A549 (cell line): Measurements from ENCODE around the gene NUAK1. TPM values are rescaled to one million over a fixed set of nuclear protein-coding genes. Genes with fewer than 3 reads are reported as not detected.

Source experiments
- ATAC-seq, 2 experiments: fragments of 200-7000 bp in 1 of 2; fragments of >200 bp in 1 of 2; cut with Nextera tagmentation in 1 of 2; cut with Tn5 transposase in 1 of 2; 3 replicates each; pipeline versions ENCODE4 v1.8.0 to v1.9.1; 2018 to 2020; ENCODE audit warnings: mild to moderate bottlenecking in 1 of 2, moderate library complexity in 1 of 2
- CTCF ChIA-PET: fragments of 300-600 bp; sonication (Branson Sonifier 250); formaldehyde crosslinking; extraction: SDS; loops from one replicate; lab custom pipeline; 2021; ENCODE audit warnings: antibody characterized with exemption, inconsistent platforms; lab: Yijun Ruan, JAX
- POLR2A ChIA-PET: fragments of 350-600 bp; formaldehyde crosslinking; extraction: SDS; loops from one replicate; lab custom pipeline; 2021; ENCODE audit warnings: antibody characterized with exemption, inconsistent platforms; lab: Yijun Ruan, JAX
- DNase-seq, 2 experiments: peaks; one replicate each; pipeline versions ENCODE4 v3.0.0 to v3.0.0-alpha.2; 2011 to 2016; ENCODE audit warnings: low read depth in 1 of 2, low spot score in 1 of 2
- FAIRE-seq: peaks from 2 replicates; lab custom pipeline; 2011; peaks lifted over from hg19 to GRCh38; lab: Jason Lieb, UNC
- H3K27ac ChIP-seq, 2 experiments: fragments of >200 bp; sonication (Bioruptor Twin); formaldehyde crosslinking; 3 replicates each; pipeline ENCODE4 v1.5.1; 2016 to 2017
- H3K4me1 ChIP-seq: fragments of >200 bp; sonication (Bioruptor Twin); formaldehyde crosslinking; 3 replicates; pipeline ENCODE4 v1.6.1; 2016
- H3K4me2 ChIP-seq: fragments of >200 bp; sonication (Bioruptor Twin); formaldehyde crosslinking; 3 replicates; pipeline ENCODE4 v1.6.1; 2016
- H3K4me3 ChIP-seq: fragments of >200 bp; sonication (Bioruptor Twin); formaldehyde crosslinking; 3 replicates; pipeline ENCODE4 v1.5.1; 2016
- H3K9me3 ChIP-seq: fragments of >200 bp; sonication (Bioruptor Twin); formaldehyde crosslinking; 3 replicates; pipeline ENCODE4 v1.6.1; 2016
- ATOH8 ChIP-seq: fragments of 250-450 bp; sonication (Bioruptor Pico); IDR thresholded peaks from 2 replicates; pipeline ENCODE4 v1.5.0; 2020; ENCODE audit warnings: low read depth, mild to moderate bottlenecking, moderate library complexity
- CBX8 ChIP-seq: fragments of 200-600 bp; sonication (generic); IDR thresholded peaks from 2 replicates; pipeline ENCODE4 v1.6.1; 2016
- CTCF ChIP-seq: fragments of >200 bp; sonication (Bioruptor Twin); formaldehyde crosslinking; IDR thresholded peaks from 3 replicates; pipeline ENCODE4 v1.5.1; 2016
- ELK1 ChIP-seq: fragments of 150-350 bp; IDR thresholded peaks from 2 replicates; pipeline ENCODE4 v1.6.1; 2014; ENCODE audit warnings: low read depth, mild to moderate bottlenecking, low read length
- EP300 ChIP-seq, 2 experiments: fragments of >200 bp; sonication (Bioruptor Twin); formaldehyde crosslinking; IDR thresholded peaks; 2 replicates in 1 of 2; 3 replicates in 1 of 2; pipeline ENCODE4 v1.6.1; 2016 to 2017
- JUNB ChIP-seq: fragments of >200 bp; sonication (Bioruptor Twin); formaldehyde crosslinking; IDR thresholded peaks from 2 replicates; pipeline ENCODE4 v1.6.1; 2016
- MAFK ChIP-seq: fragments of 450-650 bp; IDR thresholded peaks from 2 replicates; pipeline ENCODE4 v1.6.1; 2014; ENCODE audit not compliant: partially characterized antibody
- MAZ ChIP-seq: fragments of 150-350 bp; IDR thresholded peaks from 2 replicates; pipeline ENCODE4 v1.6.1; 2014; ENCODE audit warnings: antibody characterized with exemption, low read depth, low read length, borderline replicate concordance
- MYC ChIP-seq: IDR thresholded peaks from 2 replicates; pipeline ENCODE4 v1.6.1; 2012; ENCODE audit warnings: mild to moderate bottlenecking, inconsistent platforms, low read length, improper control_type of control experiment, borderline replicate concordance
- NFE2L2 ChIP-seq: fragments of 150-350 bp; conservative IDR thresholded peaks from 2 replicates; pipeline ENCODE4 v1.6.1; 2014; ENCODE audit warnings: low read length
- NPAS2 ChIP-seq: fragments of 250-450 bp; sonication (Bioruptor Pico); IDR thresholded peaks from 2 replicates; pipeline ENCODE4 v1.8.0; 2022; ENCODE audit warnings: mild to moderate bottlenecking, moderate library complexity, borderline replicate concordance
- PHF8 ChIP-seq: fragments of 200-600 bp; sonication (generic); IDR thresholded peaks from 2 replicates; pipeline ENCODE4 v1.6.1; 2016; ENCODE audit warnings: low read depth, mild to moderate bottlenecking, antibody characterized with exemption, moderate library complexity, borderline replicate concordance
- RAD21 ChIP-seq, 2 experiments: fragments of >200 bp in 1 of 2; sonication (Bioruptor Twin) in 1 of 2; formaldehyde crosslinking in 1 of 2; IDR thresholded peaks in 1 of 2; conservative IDR thresholded peaks in 1 of 2; 2 replicates in 1 of 2; 3 replicates in 1 of 2; pipeline ENCODE4 v1.6.1; 2012 to 2018; ENCODE audit warnings: inconsistent platforms in 1 of 2
- SMC3 ChIP-seq: fragments of >200 bp; sonication (Bioruptor Twin); formaldehyde crosslinking; IDR thresholded peaks from 3 replicates; pipeline ENCODE4 v1.6.1; 2018; ENCODE audit warnings: inconsistent platforms
- TFCP2L1 ChIP-seq: fragments of 250-450 bp; sonication (Bioruptor Pico); IDR thresholded peaks from 2 replicates; pipeline ENCODE4 v1.5.0; 2021; ENCODE audit warnings: mild to moderate bottlenecking
- ZFP36 ChIP-seq: fragments of 450-650 bp; IDR thresholded peaks from 2 replicates; pipeline ENCODE4 v1.6.1; 2014; ENCODE audit warnings: borderline replicate concordance; ENCODE audit not compliant: partially characterized antibody
- WGBS: methylation state at CpG from one replicate; pipeline ENCODE4 v1.1.6; 2017; ENCODE audit errors: missing lambda C conversion rate; 5-methylcytosine and 5-hydroxymethylcytosine counted together
- polyA plus RNA-seq, 4 experiments: library from polyadenylated mRNA; depleted of rRNA in 3 of 4; stranded (reverse); fragments of >200 nt; fragmentation: RNase III in 1 of 4; extraction: RNeasy Plus Mini Kit Qiagen cat#74134 plus additional on column Dnase treatment in 1 of 4; gene quantifications; 2 replicates in 3 of 4; 3 replicates in 1 of 4; pipeline ENCODE4 v1.2.3, GENCODE V29; 2011 to 2017

The NUAK1 gene
- polyA plus RNA-seq, 2 of the 4 experiments (the other 2 are of a cell fraction) = 20.8 to 22.3 TPM

- no peak for ATAC-seq
- Histone ChIP-seq H3K4me1 (no peaks in the 10 kb centered on the region), H3K27ac (no peak overlapping the region), H3K4me3 (no peak overlapping the region), H3K9me3 (peaks cover 18% of the 10 kb centered on the region), H3K4me2 (no peak overlapping the region)
- FAIRE-seq = no peak
- WGBS = 85% methylated on average over 12 of the region's 12 CpGs
- TF ChIP-seq MYC = no peak
- TF ChIP-seq JUNB = no peak
- TF ChIP-seq ATOH8 = no peak
- no peak for TF ChIP-seq NPAS2 (CRISPR knock-in tag)
- TF ChIP-seq CTCF = no peak
- no peak for TF ChIP-seq MAFK
- no peak for TF ChIP-seq NFE2L2
- no peak for TF ChIP-seq ELK1
- POLR2A ChIA-PET = no interaction called here
- DNase-seq = no peak
- CTCF ChIA-PET = interaction anchor here (0.8 to 1.9 kb wide), 5 partner anchors 12 to 595 kb away, joined by 3 to 4 read pairs (median 3); no protein-coding TSS in a partner anchor
Measured at GRCh38 chr12:106015646-106016045, 123.1 kb downstream of the NUAK1 start.

- no peak for DNase-seq
- ChIA-PET POLR2A (no interaction called here), CTCF (no interaction called here)
- TF ChIP-seq SMC3 = no peak
- TF ChIP-seq CBX8 = no peak
- no peak for TF ChIP-seq MAZ
- TF ChIP-seq TFCP2L1 (CRISPR knock-in tag) = no peak
- TF ChIP-seq RAD21 (conservative IDR thresholded peaks at IDR 0.05 in 1 of 2, IDR thresholded peaks at IDR 0.05 in 1 of 2) = no peak
- no peak for TF ChIP-seq EP300 (IDR thresholded peaks at IDR 0.05)
- no peak for TF ChIP-seq PHF8
- no peak for TF ChIP-seq ELK1
- TF ChIP-seq ZFP36 = no peak
- TF ChIP-seq, all 56 proteins: peak for 0
- Histone ChIP-seq H3K4me2 (no peak overlapping the region), H3K9me3 (peaks cover 6% of the 10 kb centered on the region; the same call in 2 of the 3 replicates), H3K27ac (no peak overlapping the region), H3K4me1 (no peaks in the 10 kb centered on the region), H3K4me3 (no peak overlapping the region)
- WGBS = 96% methylated on average over 4 of the region's 4 CpGs
- ATAC-seq (no peak), FAIRE-seq (no peak)
Measured at GRCh38 chr12:106013941-106014340, 124.8 kb downstream of the NUAK1 start.

Other genes starting within 250 kb of the NUAK1 start
- gene CKAP4, start 109.1 kb upstream of the NUAK1 start, polyA plus RNA-seq (2011; rRNA removed) = 96.5 and 108 TPM in 2 replicates
- gene CKAP4, start 109.1 kb upstream of the NUAK1 start, polyA plus RNA-seq (2017; fragmentation: RNase III; extraction: RNeasy Plus Mini Kit Qiagen cat#74134 plus additional on column Dnase treatment) = 62.6 to 71.7 TPM (median 70.4 TPM) in 3 replicates
- 16.6 and 19.7 TPM in 2 replicates for gene TCP11L2, start 163.8 kb upstream of the NUAK1 start, polyA plus RNA-seq (2011; rRNA removed)
- gene TCP11L2, start 163.8 kb upstream of the NUAK1 start, polyA plus RNA-seq (2017; fragmentation: RNase III; extraction: RNeasy Plus Mini Kit Qiagen cat#74134 plus additional on column Dnase treatment) = 1.8 to 4.9 TPM (median 4.1 TPM) in 3 replicates
- 9.5 and 10.7 TPM in 2 replicates for gene POLR3B, start 218.8 kb upstream of the NUAK1 start, polyA plus RNA-seq (2011; rRNA removed)
- 5.4 to 6.1 TPM (median 5.7 TPM) in 3 replicates for gene POLR3B, start 218.8 kb upstream of the NUAK1 start, polyA plus RNA-seq (2017; fragmentation: RNase III; extraction: RNeasy Plus Mini Kit Qiagen cat#74134 plus additional on column Dnase treatment)